NB4 (cell line): Measurements from ENCODE around the gene CBFA2T3.

ENCODE experiments used
- CTCF ChIP-seq: IDR thresholded peaks from one replicate; pipeline ENCODE4 v1.5.1; 2012; ENCODE audit warnings: low read depth, low read length
- POLR2A ChIP-seq: IDR thresholded peaks from 2 replicates; pipeline ENCODE4 v1.6.1; 2011; ENCODE audit warnings: mild to moderate bottlenecking; ENCODE audit not compliant: insufficient read length; ENCODE audit errors: extremely low read depth

GRCh38 chr16:88871730-88872416, 105.1 kb downstream of the CBFA2T3 start:
- TF ChIP-seq POLR2A = no peak
- TF ChIP-seq CTCF = no peak
